Renal cortical epithelial cell (primary cell): ENCODE data around the gene HVCN1. TPM values are rescaled to one million over a fixed set of nuclear protein-coding genes. Genes with fewer than 3 reads are reported as not detected.

Experiments
- DNase-seq: peaks from one replicate; pipeline ENCODE4 v3.0.0-alpha.2; 2011; ENCODE audit warnings: low read depth
- total RNA-seq: library from RNA; depleted of rRNA; stranded (reverse); fragments of >200 nt; gene quantifications from 2 replicates; pipeline ENCODE4 v1.2.3, GENCODE V29; 2014

HVCN1 gene
- total RNA-seq, 1 donor from 2014 or later, result 0.50 TPM

GRCh38 chr12:110699591-110700445 is 10.9 kb upstream of the HVCN1 start:
- DNase-seq, result no peak

- peak; percentile 75 for DNase-seq
Measured at GRCh38 chr12:110698171-110698902, 9.4 kb upstream of the HVCN1 start.

GRCh38 chr12:110697236-110697635 is 8.3 kb upstream of the HVCN1 start:
- DNase-seq, result no peak

GRCh38 chr12:110696283-110696682 is 7.4 kb upstream of the HVCN1 start:
- DNase-seq, result no peak

GRCh38 chr12:110694330-110694901 is 5.5 kb upstream of the HVCN1 start:
- no peak for DNase-seq

- DNase-seq, result no peak
Measured at GRCh38 chr12:110693731-110694130, 4.8 kb upstream of the HVCN1 start.

- no peak for DNase-seq
Measured at GRCh38 chr12:110690127-110690430, 1.2 kb upstream of the HVCN1 start.

- no peak for DNase-seq
Measured at GRCh38 chr12:110689281-110690126, 589 bp upstream of the HVCN1 start.

- DNase-seq, result no peak
Measured at GRCh38 chr12:110687396-110688169, 1.3 kb downstream of the HVCN1 start.

- DNase-seq, result no peak
Measured at GRCh38 chr12:110686294-110686903, 2.5 kb downstream of the HVCN1 start.

GRCh38 chr12:110684312-110684836 is 4.5 kb downstream of the HVCN1 start:
- no peak for DNase-seq

GRCh38 chr12:110683888-110684287 is 5.0 kb downstream of the HVCN1 start:
- no peak for DNase-seq

GRCh38 chr12:110680032-110680431 is 8.9 kb downstream of the HVCN1 start:
- DNase-seq, result no peak

GRCh38 chr12:110679201-110679600 is 9.7 kb downstream of the HVCN1 start:
- no peak for DNase-seq

- DNase-seq, result no peak
Measured at GRCh38 chr12:110677982-110678381, 10.9 kb downstream of the HVCN1 start.

- DNase-seq, result no peak
Measured at GRCh38 chr12:110677206-110677911, 11.6 kb downstream of the HVCN1 start.

GRCh38 chr12:110676171-110676570 is 12.7 kb downstream of the HVCN1 start:
- no peak for DNase-seq

- DNase-seq, result no peak
Measured at GRCh38 chr12:110670161-110670701, 18.7 kb downstream of the HVCN1 start.

GRCh38 chr12:110669193-110669502 is 19.8 kb downstream of the HVCN1 start:
- no peak for DNase-seq
